ENCODE data around the gene SYT6. TPM values are rescaled to one million over a fixed set of nuclear protein-coding genes. Genes with fewer than 3 reads are reported as not detected.

The SYT6 gene
- total and polyA plus RNA-seq, 2 of the 13 experiments (the other 11 are each of a cell fraction or from before 2014, with no cell fraction given), result not detected

- FAIRE-seq, result no peak
- in situ Hi-C loops (cut with HindIII; ENCODE audit: extremely low pct_ligation_motif_present, low pct_unique_long_range_greater_than_20kb), result no loop called here
- TF ChIP-seq GMEB2 (CRISPR knock-in tag; IDR thresholded peaks at IDR 0.05; ENCODE audit: low read depth), result no peak
- no peak for TF ChIP-seq ZNF274 (CRISPR knock-in tag; IDR thresholded peaks at IDR 0.05)
These were observed 23.6 kb upstream of the SYT6 start for GRCh38 chr1:114177282-114177681.

GRCh38 chr1:114176366-114176765 lies 22.7 kb upstream of the SYT6 start:
- in situ Hi-C loops (cut with HindIII; ENCODE audit: extremely low pct_ligation_motif_present, low pct_unique_long_range_greater_than_20kb), result no loop called here
- Histone ChIP-seq H3K79me2 (ENCODE audit: insufficient read depth, low read length) (no peaks in the 10 kb centered on the region), H3K27me3 (ENCODE audit: control insufficient read depth in 1 of 2, insufficient read depth in 2 of 2, low read length in 2 of 2) (peaks cover 0 to 9% of the 10 kb centered on the region in 2 experiments; a peak in 2 of 5 replicates), H3K36me3 (replicated peaks in 1 of 2; ENCODE audit: control insufficient read depth in 1 of 2, insufficient read depth in 2 of 2, low read length in 2 of 2) (no peaks in the 10 kb centered on the region), H3K4me3 (replicated peaks in 1 of 3; ENCODE audit: insufficient read depth in 1 of 3, low read depth in 2 of 3, low read length in 3 of 3) (no peak overlapping the region), H4K20me1 (ENCODE audit: insufficient read depth, low read length) (no peaks in the 10 kb centered on the region), H3K4me2 (ENCODE audit: low read depth, low read length) (no peak overlapping the region), H2AFZ (ENCODE audit: low read length) (no peak overlapping the region), H3K9me3 (ENCODE audit: low read length) (no peaks in the 10 kb centered on the region), H3K4me1 (ENCODE audit: insufficient read depth, low read length) (peaks cover 6% of the 10 kb centered on the region; the same call in 1 of the 2 replicates), H3K27ac (ENCODE audit: extremely low read length, insufficient read depth, low read length) (no peak overlapping the region), H3K9ac (ENCODE audit: insufficient read depth, low read depth, low read length) (no peak overlapping the region)
- TF ChIP-seq MATR3 (CRISPR knock-in tag; IDR thresholded peaks at IDR 0.05), result no peak
- TF ChIP-seq ZNF335 (CRISPR knock-in tag; IDR thresholded peaks at IDR 0.05), result no peak
- TF ChIP-seq NR2F2 (IDR thresholded peaks at IDR 0.05; ENCODE audit: borderline replicate concordance, low read depth), result no peak
- TF ChIP-seq CHCHD3 (CRISPR knock-in tag; IDR thresholded peaks at IDR 0.05), result no peak
- TF ChIP-seq ZFP62 (CRISPR knock-in tag; IDR thresholded peaks at IDR 0.05), result no peak
- no peak for TF ChIP-seq ZNF704 (CRISPR knock-in tag; IDR thresholded peaks at IDR 0.05; ENCODE audit: borderline replicate concordance)
- TF ChIP-seq NAIF1 (CRISPR knock-in tag; IDR thresholded peaks at IDR 0.05; ENCODE audit: borderline replicate concordance), result no peak
- intact Hi-C loops (cut with micrococcal nuclease; ENCODE audit: unreplicated experiment), result no loop called here
- ChIA-PET CTCF (ENCODE audit: low intra/inter-chr PET ratio, low total read pairs) (no interaction called here), POLR2A (no interaction called here)
- BruUV-seq (replicated peaks), result no TSS peak
- FAIRE-seq (no peak), DNase-seq (ENCODE audit: low spot score) (no peak), ATAC-seq (no peak)
- 0% methylated on average over 2 of the region's 2 CpGs for WGBS (ENCODE audit: low lambda C conversion rate)

More at GRCh38 chr1:114177282-114177681, 23.6 kb upstream of the SYT6 start:
- no peak overlapping the region for H3K4me2 ChIP-seq (ENCODE audit: low read depth, low read length)
- no peak overlapping the region for H2AFZ ChIP-seq (ENCODE audit: low read length)
- H3K79me2 ChIP-seq (ENCODE audit: insufficient read depth, low read length), result no peaks in the 10 kb centered on the region
- H3K27me3 ChIP-seq (ENCODE audit: control insufficient read depth in 1 of 2, insufficient read depth in 2 of 2, low read length in 2 of 2), result peaks cover 0 to 9% of the 10 kb centered on the region in 2 experiments; a peak in 2 of 5 replicates
- H3K36me3 ChIP-seq (replicated peaks in 1 of 2; ENCODE audit: control insufficient read depth in 1 of 2, insufficient read depth in 2 of 2, low read length in 2 of 2), result no peaks in the 10 kb centered on the region
- ChIA-PET CTCF (ENCODE audit: low intra/inter-chr PET ratio, low total read pairs) (no interaction called here), POLR2A (no interaction called here)
- H3K4me1 ChIP-seq (ENCODE audit: insufficient read depth, low read length), result peaks cover 6% of the 10 kb centered on the region; the same call in 1 of the 2 replicates
- intact Hi-C loops (cut with micrococcal nuclease; ENCODE audit: unreplicated experiment), result no loop called here
- no TSS peak for BruUV-seq (replicated peaks)
- H3K9ac ChIP-seq (ENCODE audit: insufficient read depth, low read depth, low read length), result no peak overlapping the region
- no peaks in the 10 kb centered on the region for H3K9me3 ChIP-seq (ENCODE audit: low read length)
- ATAC-seq (no peak), DNase-seq (ENCODE audit: low spot score) (no peak)
- H4K20me1 ChIP-seq (ENCODE audit: insufficient read depth, low read length), result no peaks in the 10 kb centered on the region
- no peak overlapping the region for H3K4me3 ChIP-seq (replicated peaks in 1 of 3; ENCODE audit: insufficient read depth in 1 of 3, low read depth in 2 of 3, low read length in 3 of 3)
- no peak overlapping the region for H3K27ac ChIP-seq (ENCODE audit: extremely low read length, insufficient read depth, low read length)

Data from HepG2 (cell line).